ENCODE measurements around the gene TEX38.

DNA sequence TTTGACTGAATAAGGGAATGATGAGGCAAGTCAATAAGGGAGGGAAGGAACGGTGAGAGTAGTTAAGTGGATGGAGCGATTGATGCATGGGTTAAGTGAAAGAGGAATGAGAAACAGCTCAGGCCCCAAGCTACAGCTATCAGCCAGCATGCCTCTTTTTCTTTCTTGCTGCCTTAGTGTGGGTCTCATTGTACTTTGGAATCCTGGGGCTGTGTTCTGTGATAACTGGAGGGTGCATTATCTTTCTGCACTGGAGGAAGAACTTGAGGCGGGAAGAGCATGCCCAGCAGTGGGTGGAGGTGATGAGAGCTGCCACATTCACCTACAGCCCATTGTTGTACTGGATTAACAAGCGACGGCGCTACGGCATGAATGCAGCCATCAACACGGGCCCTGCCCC lies 1.0 kb downstream of the TEX38 start:
- TF ChIP-seq, protein P1, sequence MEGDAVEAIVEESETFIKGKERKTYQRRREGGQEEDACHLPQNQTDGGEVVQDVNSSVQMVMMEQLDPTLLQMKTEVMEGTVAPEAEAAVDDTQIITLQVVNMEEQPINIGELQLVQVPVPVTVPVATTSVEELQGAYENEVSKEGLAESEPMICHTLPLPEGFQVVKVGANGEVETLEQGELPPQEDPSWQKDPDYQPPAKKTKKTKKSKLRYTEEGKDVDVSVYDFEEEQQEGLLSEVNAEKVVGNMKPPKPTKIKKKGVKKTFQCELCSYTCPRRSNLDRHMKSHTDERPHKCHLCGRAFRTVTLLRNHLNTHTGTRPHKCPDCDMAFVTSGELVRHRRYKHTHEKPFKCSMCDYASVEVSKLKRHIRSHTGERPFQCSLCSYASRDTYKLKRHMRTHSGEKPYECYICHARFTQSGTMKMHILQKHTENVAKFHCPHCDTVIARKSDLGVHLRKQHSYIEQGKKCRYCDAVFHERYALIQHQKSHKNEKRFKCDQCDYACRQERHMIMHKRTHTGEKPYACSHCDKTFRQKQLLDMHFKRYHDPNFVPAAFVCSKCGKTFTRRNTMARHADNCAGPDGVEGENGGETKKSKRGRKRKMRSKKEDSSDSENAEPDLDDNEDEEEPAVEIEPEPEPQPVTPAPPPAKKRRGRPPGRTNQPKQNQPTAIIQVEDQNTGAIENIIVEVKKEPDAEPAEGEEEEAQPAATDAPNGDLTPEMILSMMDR (IDR thresholded peaks at IDR 0.05), result no peak
- no peak for TF ChIP-seq POLR2A (IDR thresholded peaks at IDR 0.05)
